SK-N-MC (cell line): ENCODE results near the gene GMFB.
"Not testable (repeated sequence)": the region's sequence is repeated elsewhere in the genome, so short reads cannot be mapped to it uniquely, and the experiment has no call there.

ENCODE experiments used
- DNase-seq: peaks from one replicate; pipeline ENCODE4 v3.0.0-alpha.2; 2011; ENCODE audit warnings: low read depth, low spot score
- H3K27ac ChIP-seq: fragments of 200-600 bp; sonication (generic); 2 replicates; pipeline ENCODE4 v1.5.1; 2016; ENCODE audit warnings: mixed run types
- H3K36me3 ChIP-seq: fragments of 200-600 bp; sonication (generic); 2 replicates; pipeline ENCODE4 v1.6.1; 2017; ENCODE audit warnings: antibody characterized with exemption, low read length, mixed read lengths; ENCODE audit not compliant: insufficient read depth
- H3K4me3 ChIP-seq: fragments of 200-600 bp; sonication (generic); 2 replicates; pipeline ENCODE4 v1.5.1; 2016
- H3K9ac ChIP-seq: fragments of 200-600 bp; sonication (generic); 2 replicates; pipeline ENCODE4 v1.8.0; 2017; ENCODE audit warnings: mixed run types, mixed read lengths; ENCODE audit not compliant: insufficient read length
- H3K9me3 ChIP-seq: fragments of 200-600 bp; sonication (generic); 2 replicates; pipeline ENCODE4 v1.6.1; 2017; ENCODE audit warnings: low read depth, mild to moderate bottlenecking, antibody characterized with exemption, low read length, moderate library complexity, mixed read lengths
- EZH2 ChIP-seq: fragments of 200-600 bp; sonication (generic); IDR thresholded peaks from one replicate; pipeline ENCODE4 v1.6.1; 2017; ENCODE audit warnings: antibody characterized with exemption
- FOXP2 ChIP-seq: optimal IDR thresholded peaks from 2 replicates; pipeline ENCODE3; 2011; ENCODE audit warnings: mild to moderate bottlenecking, moderate library complexity; ENCODE audit not compliant: insufficient read depth; ENCODE audit errors: extremely low read length, control extremely low read depth
- POLR2AphosphoS5 ChIP-seq: IDR thresholded peaks from 2 replicates; pipeline ENCODE4 v1.6.1; 2012; ENCODE audit warnings: mild to moderate bottlenecking, low read depth, low read length, borderline replicate concordance

GMFB gene

DNA sequence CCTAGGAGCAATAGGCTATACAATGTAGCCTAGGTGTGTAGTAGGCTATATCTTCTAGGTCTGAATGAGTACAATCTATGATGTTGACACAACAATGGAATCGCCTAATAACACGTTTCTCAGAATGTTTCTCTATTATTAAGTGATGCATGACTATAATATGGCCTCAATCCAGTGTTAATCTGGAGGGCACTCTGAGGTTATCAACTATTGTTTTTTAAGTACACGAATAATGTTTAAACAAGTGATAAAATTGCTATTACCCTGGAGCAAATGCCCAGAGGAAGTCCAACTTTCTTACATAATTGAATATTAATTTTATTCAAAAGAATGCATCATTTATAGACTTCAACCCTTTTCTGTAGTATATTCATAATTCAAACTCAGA, 31.2 kb downstream of the GMFB start:
- no peak overlapping the region for H3K9ac ChIP-seq
- H3K36me3 ChIP-seq = no peaks in the 10 kb centered on the region
- no peaks in the 10 kb centered on the region for H3K9me3 ChIP-seq
- H3K4me3 ChIP-seq = no peak overlapping the region
- no peak for DNase-seq
- TF ChIP-seq EZH2 = no peak
- no peak for TF ChIP-seq FOXP2
- no peak for TF ChIP-seq POLR2AphosphoS5
- H3K27ac ChIP-seq = no peak overlapping the region

DNA sequence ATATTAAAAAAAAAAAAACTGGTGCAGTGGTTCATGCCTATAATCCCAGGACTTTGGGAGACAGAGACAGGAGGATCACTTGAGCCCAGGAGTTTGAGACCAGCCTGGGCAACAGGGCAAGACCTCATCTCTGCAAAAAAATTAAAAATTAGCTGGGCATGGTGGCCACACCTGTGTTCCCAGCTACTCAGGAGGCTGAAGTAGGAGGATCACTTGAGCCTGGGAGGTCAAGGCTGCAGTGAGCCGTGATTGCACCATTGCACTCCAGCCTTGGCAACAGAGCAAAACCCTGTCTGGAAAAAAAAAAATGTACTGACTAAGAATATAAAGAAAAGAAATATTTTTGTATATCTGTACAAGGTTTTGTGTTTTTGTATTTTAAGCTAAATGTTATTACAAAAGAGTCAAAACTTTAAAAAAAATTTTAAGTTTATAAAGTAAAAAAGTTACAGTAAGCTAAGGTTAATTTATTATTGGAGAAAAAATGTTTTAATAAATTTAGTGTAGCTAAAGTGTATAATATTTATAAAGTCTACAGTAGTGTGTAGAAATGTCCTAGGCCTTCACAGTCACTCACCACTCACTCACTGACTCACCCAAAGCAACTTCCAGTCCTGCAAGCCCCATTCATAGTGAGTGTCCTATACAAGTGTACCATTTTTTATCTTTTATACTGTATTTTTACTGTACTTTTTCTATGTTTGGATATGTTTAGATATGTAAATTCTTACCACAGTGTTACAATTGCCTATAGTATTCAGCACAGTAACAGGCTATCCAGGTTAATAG, 31.8 kb downstream of the GMFB start:
- not testable (repeated sequence) for DNase-seq, H3K9me3 ChIP-seq, H3K36me3 ChIP-seq, H3K4me3 ChIP-seq, H3K9ac ChIP-seq, H3K27ac ChIP-seq

DNA sequence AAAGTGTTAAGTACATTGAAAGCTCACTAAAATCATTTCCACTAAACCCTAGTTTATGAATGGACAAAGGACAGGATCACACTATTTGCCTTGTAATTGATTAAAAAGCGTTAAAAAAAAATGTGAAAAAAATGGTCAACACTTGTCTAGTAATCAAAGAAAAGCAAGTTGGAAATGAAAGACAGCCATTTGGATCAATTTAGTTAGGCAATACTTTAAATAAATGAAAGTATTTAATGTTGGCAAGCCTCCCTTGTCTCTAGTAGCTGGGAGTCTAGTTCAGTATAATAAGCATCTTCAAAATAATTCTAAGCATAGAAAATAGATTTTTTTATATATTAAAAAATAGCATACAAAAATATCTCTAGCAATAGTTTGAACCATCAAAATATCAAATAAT, 33.4 kb downstream of the GMFB start:
- TF ChIP-seq FOXP2 (no peak), EZH2 (no peak), POLR2AphosphoS5 (no peak)
- no peak overlapping the region for H3K4me3 ChIP-seq
- H3K27ac ChIP-seq = no peak overlapping the region
- H3K9ac ChIP-seq = no peak overlapping the region
- H3K36me3 ChIP-seq = no peaks in the 10 kb centered on the region
- no peaks in the 10 kb centered on the region for H3K9me3 ChIP-seq
- DNase-seq = no peak

DNA sequence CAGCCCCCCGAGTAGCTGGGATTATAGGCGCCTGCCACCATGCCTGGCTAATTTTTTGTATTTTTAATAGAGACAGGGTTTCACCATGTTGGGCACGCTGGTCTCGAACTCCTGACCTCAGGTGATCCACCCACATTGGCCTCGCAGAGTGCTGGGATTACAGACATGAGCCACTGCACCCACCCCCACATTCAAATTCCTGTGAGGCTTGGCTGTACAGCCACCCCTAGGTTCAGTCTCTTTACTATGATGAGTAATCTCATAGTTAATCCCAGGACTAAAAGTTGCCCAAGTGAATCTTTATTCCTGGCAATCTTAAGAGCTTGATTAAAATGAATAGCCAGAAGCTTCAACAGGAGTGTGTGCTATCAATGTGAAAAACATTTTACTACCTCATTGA, 34.8 kb downstream of the GMFB start:
- H3K9ac ChIP-seq, H3K4me3 ChIP-seq, H3K36me3 ChIP-seq, DNase-seq, H3K27ac ChIP-seq, H3K9me3 ChIP-seq: not testable (repeated sequence)

DNA sequence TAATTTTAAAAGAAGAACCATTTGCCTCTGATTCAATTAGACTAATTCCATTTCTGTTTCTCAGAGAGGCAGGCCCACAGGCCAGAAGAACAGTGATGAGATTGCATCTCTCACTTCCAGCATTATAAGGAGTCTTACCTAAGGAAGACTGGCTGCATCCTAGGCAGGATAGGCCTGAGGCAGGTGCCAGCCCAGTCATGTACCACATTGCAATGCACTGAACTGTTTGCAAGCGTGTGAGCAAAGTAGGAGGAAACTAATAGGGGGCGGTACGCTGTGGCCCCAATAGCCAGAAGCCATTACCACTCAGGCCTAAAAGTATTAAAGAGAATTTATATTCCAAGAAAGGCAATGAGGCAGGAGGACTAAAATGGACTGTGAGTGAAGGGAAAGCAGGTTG, 35.5 kb downstream of the GMFB start:
- TF ChIP-seq FOXP2 (no peak), POLR2AphosphoS5 (no peak), EZH2 (no peak)
- no peak overlapping the region for H3K27ac ChIP-seq
- DNase-seq = no peak

DNA sequence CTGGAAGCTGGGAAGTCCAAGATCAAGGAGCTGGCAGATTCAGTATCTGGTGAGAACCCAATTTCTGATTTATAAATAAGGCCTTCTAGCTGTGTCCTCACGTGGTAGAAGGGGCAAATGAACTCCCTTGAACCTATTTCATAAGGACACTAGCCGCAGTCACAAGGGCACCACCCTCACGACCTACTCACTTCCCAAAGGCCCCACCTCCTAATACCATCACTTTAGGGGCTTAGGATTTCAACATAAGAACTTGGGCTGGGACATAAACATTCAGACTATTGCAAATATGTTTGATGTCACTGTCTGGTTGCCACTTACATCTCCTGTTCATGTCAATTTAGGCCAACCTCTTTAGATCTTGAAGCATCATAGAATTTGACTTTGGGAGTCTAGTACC, 36.8 kb downstream of the GMFB start:
- Histone ChIP-seq H3K4me3 (no peak overlapping the region), H3K9me3 (no peaks in the 10 kb centered on the region), H3K36me3 (no peaks in the 10 kb centered on the region), H3K9ac (no peak overlapping the region), H3K27ac (no peak overlapping the region)
- no peak for TF ChIP-seq POLR2AphosphoS5
- TF ChIP-seq EZH2 = no peak
- no peak for TF ChIP-seq FOXP2
- DNase-seq = no peak

More for the DNA sequence above, 35.5 kb downstream of the GMFB start:
- Histone ChIP-seq H3K4me3 (no peak overlapping the region), H3K9me3 (no peaks in the 10 kb centered on the region), H3K9ac (no peak overlapping the region), H3K36me3 (no peaks in the 10 kb centered on the region)

DNA sequence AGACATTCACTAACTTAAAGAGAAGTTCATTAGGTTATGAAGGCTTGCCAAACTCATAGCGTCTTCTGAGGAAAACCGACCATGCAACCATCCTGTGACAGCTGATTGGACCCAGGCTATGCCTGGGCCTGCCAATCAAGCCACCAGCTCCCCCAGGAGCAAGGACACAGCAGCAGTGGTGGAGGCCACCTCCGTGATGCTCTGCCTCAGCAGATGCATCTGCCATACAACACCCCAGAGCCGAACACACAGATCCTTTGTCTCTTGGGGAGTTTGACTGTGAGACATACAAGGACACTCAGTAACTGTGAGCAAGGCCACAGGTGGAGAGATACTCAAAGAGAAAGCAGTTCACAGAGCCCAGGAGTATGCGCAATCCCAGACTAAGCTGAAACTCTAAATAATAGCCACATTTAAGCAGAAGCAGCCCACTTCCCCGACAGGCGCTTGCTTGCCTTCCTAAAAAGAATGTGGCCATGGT, 37.6 kb downstream of the GMFB start:
- no peak for DNase-seq
- Histone ChIP-seq H3K4me3 (no peak overlapping the region), H3K36me3 (no peaks in the 10 kb centered on the region), H3K27ac (no peak overlapping the region), H3K9me3 (no peaks in the 10 kb centered on the region), H3K9ac (no peak overlapping the region)
- no peak for TF ChIP-seq POLR2AphosphoS5
- no peak for TF ChIP-seq EZH2
- no peak for TF ChIP-seq FOXP2

DNA sequence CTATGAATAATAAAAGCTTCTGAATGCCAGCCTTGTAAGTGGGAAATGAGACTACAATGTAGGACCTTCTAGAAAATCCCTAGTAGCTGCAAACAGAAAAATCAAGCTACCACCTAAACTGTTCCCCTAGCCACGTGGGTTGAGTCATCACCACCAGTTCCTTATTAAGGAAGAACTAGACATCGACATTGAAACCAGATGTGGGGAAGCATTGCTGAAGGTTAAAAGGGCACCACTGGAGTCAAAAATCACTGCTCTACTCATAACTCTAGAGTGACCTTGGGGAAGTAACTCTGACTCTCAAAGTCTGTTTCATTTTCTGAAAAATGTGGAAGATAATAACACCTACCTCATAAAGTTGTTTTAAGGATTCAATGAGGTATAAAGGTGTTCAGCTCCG, 38.2 kb downstream of the GMFB start:
- no peak overlapping the region for H3K27ac ChIP-seq
- DNase-seq = no peak
- no peak overlapping the region for H3K9ac ChIP-seq
- no peak for TF ChIP-seq FOXP2
- no peak for TF ChIP-seq POLR2AphosphoS5
- no peak for TF ChIP-seq EZH2
- no peak overlapping the region for H3K4me3 ChIP-seq
- H3K9me3 ChIP-seq = no peaks in the 10 kb centered on the region
- no peaks in the 10 kb centered on the region for H3K36me3 ChIP-seq

DNA sequence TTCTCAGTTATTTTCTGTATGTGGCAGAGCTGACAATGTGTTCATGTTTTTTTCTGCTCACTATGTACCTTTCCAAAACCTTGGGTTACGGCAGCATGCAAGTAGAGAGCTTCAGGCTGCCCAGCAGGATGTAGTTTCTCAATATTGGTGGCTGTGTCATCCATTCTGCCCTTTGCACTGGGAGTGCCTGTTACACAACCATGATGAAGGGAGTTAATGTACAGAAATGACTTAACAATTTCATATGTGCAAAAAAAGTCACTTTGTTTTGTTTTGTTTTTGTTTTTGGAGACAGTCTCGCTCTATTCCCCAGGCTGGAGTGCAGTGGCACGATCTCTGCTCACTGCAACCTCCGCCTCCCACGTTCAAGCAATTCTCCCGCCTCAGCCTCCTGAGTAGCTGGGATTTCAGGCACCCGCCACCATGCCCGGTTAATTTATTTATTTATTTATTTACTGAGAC, 41.5 kb downstream of the GMFB start:
- Histone ChIP-seq H3K36me3 (no peaks in the 10 kb centered on the region), H3K27ac (no peak overlapping the region), H3K9ac (no peak overlapping the region), H3K9me3 (no peaks in the 10 kb centered on the region), H3K4me3 (no peak overlapping the region)
- DNase-seq = no peak
- TF ChIP-seq POLR2AphosphoS5 (no peak), EZH2 (no peak), FOXP2 (no peak)
